Uterus (tissue), 2 donors: ENCODE measurements around the gene TUBA3D.

Experiments
- CTCF ChIP-seq, 4 experiments: fragments of 200-600 bp in 2 of 4; fragments of 450-650 bp in 2 of 4; sonication (generic) in 2 of 4; IDR thresholded peaks; one replicate each; pipeline ENCODE4 v1.5.1; 2016 to 2019; ENCODE audit warnings: antibody characterized with exemption in 4 of 4, mild to moderate bottlenecking in 2 of 4, moderate library complexity in 1 of 4
- POLR2A ChIP-seq, 2 donors: fragments of 450-650 bp; IDR thresholded peaks; one replicate each; pipeline ENCODE4 v1.6.1; 2016; ENCODE audit warnings: antibody characterized with exemption in 2 of 2, mild to moderate bottlenecking in 1 of 2, moderate library complexity in 1 of 2

DNA sequence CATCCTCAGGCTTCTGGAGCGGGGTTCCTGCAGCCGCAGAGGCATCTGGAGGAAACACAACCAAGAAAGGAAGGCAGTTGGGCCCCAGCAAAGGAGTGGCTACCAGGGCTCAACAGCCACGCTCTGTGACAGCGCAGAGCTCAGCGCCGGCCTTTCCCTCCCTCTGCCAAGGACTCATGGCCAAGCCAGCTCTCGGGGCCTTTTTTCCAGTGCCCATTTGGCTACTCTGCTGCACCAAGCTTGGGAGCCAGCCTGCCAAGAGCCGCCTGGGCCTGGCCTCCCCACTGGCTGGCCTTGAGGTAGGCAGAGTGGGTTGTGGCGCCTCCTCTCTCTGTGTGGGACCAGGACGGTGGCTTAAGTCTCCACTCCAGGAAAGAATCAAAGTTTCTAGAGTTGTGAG is 44.6 kb downstream of the TUBA3D start:
- no peak for TF ChIP-seq CTCF (IDR thresholded peaks at IDR 0.05)
- TF ChIP-seq POLR2A (IDR thresholded peaks at IDR 0.05), result no peak
